Measurements from ENCODE around the gene RCL1.

RCL1 gene

DNA sequence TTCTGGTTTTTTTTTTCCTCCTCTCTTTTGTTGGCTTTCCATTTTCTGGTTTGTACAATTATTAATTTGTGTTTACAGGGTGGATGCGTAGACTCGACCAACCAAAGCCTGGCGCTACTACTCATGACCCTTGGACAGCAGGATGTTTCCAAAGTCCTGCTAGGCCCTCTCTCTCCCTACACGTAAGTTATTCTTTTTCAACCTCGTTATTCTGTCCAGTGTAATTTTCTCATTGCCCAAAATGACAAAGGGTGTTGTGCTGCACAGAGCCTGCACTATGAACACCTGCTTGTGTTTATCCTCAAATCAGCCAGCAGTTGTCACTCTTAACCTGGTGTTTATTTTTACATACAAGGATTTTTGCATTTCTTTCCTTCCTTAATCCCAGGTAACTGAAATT, 56.6 kb downstream of the RCL1 start:
- DNase-seq = no peak

GRCh38 chr9:4850603-4851310, 58.0 kb downstream of the RCL1 start:
- DNase-seq = no peak

- DNase-seq = no peak
Measured at GRCh38 chr9:4852419-4852818, 59.7 kb downstream of the RCL1 start.

DNA sequence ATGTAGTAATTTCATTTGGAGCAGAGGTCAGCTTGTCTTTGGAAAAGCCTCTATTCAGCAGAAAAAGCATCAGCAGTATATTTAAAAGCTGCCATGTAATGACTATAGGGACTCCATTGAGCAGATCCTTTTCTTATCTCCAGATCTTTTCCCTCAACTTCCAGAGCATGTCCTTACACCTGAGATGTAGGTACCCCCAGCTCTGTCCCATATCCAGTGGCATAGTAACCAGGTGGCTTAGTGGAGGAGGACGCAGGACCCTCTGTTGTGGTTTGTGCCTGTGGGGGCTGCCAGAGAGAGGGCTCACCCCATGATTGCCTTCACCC, 61.5 kb downstream of the RCL1 start:
- DNase-seq = no peak

GRCh38 chr9:4855841-4856240, 63.1 kb downstream of the RCL1 start:
- DNase-seq = no peak

GRCh38 chr9:4857163-4857810, 64.5 kb downstream of the RCL1 start:
- DNase-seq = no peak

DNA sequence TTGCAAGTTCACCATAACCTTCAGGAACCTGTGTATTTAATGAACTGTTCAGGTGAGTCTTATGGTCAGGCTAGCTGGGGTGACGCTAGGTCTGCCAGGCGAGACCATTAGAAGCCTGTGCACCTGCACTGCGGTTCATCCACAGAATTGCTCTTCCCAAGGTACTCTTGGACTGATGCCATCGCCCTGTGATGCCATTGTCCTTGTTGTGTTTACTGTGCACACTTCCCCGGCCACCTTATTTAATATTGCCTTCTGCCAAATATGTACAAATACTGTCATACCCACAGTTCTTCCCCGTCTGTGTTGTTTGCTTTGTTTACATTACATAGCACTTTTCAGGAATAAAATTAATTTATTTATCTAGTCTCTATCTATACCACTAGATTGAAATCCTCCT, 66.3 kb downstream of the RCL1 start:
- no peak for DNase-seq

DNA sequence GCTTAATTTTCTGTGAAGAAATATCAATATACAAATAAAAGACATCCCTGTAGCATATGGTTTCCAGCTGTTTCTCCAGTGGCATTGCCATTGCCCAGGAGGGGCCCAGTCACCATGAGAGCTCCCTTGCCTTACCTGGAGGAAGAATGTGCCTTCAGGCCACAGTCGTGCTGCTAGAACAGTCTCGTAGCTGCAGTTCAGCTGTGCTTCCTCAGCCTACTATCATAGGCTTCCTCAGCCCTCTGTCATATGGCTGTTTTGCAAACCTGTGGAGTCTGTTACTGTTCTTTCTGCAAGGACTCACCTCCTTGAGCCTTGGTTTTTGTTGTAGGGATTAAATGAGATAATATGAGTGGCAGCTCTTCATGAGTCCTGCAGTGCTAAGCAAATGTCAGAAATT, 67.6 kb downstream of the RCL1 start:
- no peak for DNase-seq

DNA sequence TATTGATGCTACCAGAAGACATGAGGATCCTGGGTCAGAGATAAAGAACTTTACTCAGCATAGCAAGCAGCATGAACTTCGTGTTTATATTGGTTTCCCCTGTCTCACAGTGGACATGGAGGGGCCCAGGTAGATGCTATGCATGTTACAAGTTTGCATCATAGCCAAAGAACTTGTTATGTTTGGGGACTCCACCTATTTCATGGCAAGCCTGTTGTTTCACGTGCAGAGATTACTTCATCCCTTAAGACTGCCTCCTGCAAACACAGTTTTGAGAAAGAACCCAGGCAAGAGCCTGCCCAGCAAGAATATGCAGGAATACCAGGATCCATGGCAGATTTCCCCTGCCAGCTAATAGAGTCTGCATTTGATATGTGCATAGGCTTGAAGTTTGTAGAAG, 68.4 kb downstream of the RCL1 start:
- no peak for DNase-seq

DNA sequence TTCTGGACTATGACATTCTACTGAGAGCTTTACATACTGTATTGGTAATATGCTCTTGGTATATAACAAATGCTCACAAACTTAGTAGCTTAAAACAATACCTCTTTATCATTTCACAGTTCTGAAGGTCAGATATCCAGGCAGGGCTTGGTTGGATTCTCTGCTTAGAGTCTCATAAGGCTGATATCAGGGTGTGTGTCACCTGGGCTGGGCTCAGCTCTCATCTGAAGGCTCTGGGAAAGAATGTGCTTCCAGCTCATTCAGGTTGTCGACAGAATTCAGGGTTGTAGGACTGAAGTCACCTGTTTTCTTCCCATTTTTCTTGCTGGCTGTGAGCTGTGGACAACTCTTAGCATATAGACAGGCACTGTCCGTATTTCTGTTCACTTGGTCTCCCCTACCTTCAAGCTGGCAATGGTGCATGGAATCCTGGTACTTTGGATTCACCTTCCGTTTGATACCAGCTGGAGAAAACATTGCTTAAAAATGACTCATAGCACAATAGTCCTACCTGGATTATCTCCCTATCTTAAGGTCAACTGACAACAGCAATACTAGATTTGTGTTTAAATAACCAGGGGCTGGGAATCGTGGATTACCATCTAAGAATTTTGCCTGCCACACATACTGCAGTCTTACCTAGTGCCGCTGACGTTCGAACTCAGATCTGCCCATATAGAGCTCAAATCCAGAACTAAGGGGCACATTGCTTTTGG, 69.2 kb downstream of the RCL1 start:
- DNase-seq = no peak

- no peak for DNase-seq
Measured at GRCh38 chr9:4862506-4863250, 69.9 kb downstream of the RCL1 start.

GRCh38 chr9:4864234-4864661, 71.5 kb downstream of the RCL1 start:
- no peak for DNase-seq

DNA sequence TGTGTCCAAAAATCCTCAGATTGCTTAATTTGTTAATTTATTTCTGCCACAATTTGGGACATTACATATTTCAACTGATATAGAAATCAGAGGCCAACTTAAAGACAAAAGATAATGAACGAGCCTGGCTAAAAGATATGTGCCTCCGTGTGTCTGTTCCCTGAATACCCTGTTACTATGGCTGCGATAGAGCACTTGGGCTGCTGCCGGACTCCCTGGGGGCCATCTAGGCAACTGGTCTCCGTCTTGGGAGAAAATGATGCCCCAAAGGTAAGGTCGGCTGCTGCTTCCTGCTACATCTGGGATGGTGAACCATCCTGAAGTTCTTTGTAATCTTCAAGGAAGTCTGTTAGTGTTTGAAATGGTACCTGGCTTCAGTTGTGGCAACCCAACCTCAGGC, 72.0 kb downstream of the RCL1 start:
- DNase-seq = no peak

DNA sequence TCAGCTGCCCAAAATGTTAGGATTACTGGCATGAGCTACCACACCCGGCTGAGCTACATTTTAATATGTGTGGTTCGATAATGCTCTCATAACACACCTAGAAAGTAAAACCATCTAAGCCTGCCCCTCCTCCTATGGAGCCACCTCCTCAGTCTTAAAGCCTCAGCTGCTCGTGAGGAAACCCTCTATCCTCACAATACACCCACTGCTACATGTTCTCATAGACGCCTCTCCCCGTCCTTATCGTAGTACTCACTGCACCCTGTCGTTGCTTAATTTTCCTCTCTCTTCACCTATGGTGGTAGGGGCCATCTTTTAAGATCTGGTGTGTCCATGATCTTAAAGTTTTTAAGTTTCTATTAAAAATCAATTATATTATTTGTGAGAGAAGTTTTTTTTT, 72.9 kb downstream of the RCL1 start:
- DNase-seq = no peak

GRCh38 chr9:4866239-4866969, 73.7 kb downstream of the RCL1 start:
- DNase-seq = no peak

DNA sequence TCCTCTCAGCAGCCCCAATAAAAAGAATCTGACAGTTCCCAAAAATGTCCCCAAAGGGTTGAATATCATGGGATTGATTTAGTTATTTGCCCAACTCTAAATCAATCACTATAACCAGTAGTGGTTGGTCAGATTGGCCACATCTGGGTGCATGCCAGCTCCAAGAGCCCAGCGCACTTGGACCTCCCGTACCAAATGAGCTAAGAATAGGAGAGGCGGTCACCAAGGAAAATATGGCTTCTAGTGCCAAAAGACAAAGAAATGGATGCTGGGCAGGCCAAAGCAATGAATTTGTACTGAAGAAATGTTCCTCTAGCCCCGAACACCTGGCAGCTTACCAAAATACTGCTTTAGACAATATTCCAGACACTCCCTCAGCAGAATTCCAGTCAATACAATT, 80.3 kb downstream of the RCL1 start:
- no peak for DNase-seq

DNA sequence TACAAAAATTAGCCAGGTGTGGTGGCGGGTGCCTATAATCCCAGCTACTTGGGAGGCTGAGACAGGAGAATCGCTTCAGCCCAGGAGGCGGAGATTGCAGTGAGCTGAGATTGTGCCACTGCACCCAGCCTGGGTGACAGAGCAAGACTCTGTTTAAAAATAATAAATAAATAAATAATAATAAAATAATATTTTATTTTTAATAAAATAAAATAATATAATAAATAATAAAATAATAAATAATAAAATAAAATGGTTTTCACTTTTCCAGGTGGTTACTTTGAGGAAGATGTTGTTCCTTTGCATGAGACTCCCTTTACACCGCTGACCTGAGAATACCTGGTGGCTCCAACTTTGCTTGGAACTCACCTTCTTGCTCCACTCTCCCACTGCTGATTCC, 82.8 kb downstream of the RCL1 start:
- no peak for DNase-seq

- no peak for DNase-seq
Measured at GRCh38 chr9:4879115-4879558, 86.4 kb downstream of the RCL1 start.

- no peak for DNase-seq
Measured at GRCh38 chr9:4883326-4883873, 90.7 kb downstream of the RCL1 start.

- no peak for DNase-seq
Measured at GRCh38 chr9:4886698-4887097, 94.0 kb downstream of the RCL1 start.

DNA sequence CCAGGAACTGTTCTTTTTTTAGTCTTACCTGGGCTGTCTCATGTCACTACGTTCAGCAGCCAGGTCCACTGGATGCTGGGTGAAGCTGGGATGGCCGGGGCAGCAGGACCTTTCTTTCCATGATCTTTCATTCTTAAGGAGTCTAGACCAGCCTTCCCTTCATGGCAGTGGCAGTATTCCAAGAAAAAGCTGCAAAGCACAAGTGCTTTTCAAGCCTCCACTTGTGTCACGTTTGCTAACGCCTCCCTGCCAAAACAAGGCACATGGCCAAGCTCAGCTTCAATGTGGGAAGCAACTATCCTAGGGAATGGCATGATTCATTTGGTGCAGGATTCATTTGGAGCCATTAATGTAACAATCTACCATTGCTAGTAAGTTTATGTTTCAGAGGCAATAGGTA, 94.8 kb downstream of the RCL1 start:
- DNase-seq = no peak

- no peak for DNase-seq
Measured at GRCh38 chr9:4890242-4890641, 97.5 kb downstream of the RCL1 start.

GRCh38 chr9:4890929-4891328, 98.2 kb downstream of the RCL1 start:
- no peak for DNase-seq

Measured in NCI-H2171 (cell line).